Epithelial cell of proximal tubule (primary cell): ENCODE data around the gene SDK1. TPM values are rescaled to one million over a fixed set of nuclear protein-coding genes. Genes with fewer than 3 reads are reported as not detected.
"Not testable (repeated sequence)": the region's sequence is repeated elsewhere in the genome, so short reads cannot be mapped to it uniquely, and the experiment has no call there.

Source experiments
- DNase-seq: peaks from one replicate; pipeline ENCODE4 v3.0.0-alpha.2; 2011; ENCODE audit warnings: low read depth
- H3K4me3 ChIP-seq: 2 replicates; pipeline ENCODE4 v1.5.1; 2011; ENCODE audit warnings: low read depth, mild to moderate bottlenecking, low read length
- CTCF ChIP-seq: conservative IDR thresholded peaks from 2 replicates; pipeline ENCODE4 v1.5.1; 2012; ENCODE audit warnings: low read depth, mild to moderate bottlenecking, low read length
- total RNA-seq: library from RNA; depleted of rRNA; stranded (reverse); fragments of >200 nt; gene quantifications from 2 replicates; pipeline ENCODE4 v1.2.3, GENCODE V29; 2015

SDK1 gene
- total RNA-seq, 1 donor from 2014 or later: 0.75 TPM

- no peak for DNase-seq
- TF ChIP-seq CTCF: no peak
- no peak overlapping the region for H3K4me3 ChIP-seq
Observed at GRCh38 chr7:3579638-3580219, 278.7 kb downstream of the SDK1 start.

- DNase-seq, H3K4me3 ChIP-seq: not testable (repeated sequence)
Observed at GRCh38 chr7:3582145-3582544, 281.1 kb downstream of the SDK1 start.

- no peak for TF ChIP-seq CTCF
- no peak overlapping the region for H3K4me3 ChIP-seq
- DNase-seq: no peak
Observed at GRCh38 chr7:3585826-3586225, 284.8 kb downstream of the SDK1 start.

- no peak overlapping the region for H3K4me3 ChIP-seq
- DNase-seq: no peak
- TF ChIP-seq CTCF: no peak
Observed at GRCh38 chr7:3588341-3588740, 287.3 kb downstream of the SDK1 start.

- no peak for DNase-seq
- no peak overlapping the region for H3K4me3 ChIP-seq
- no peak for TF ChIP-seq CTCF
Observed at GRCh38 chr7:3589752-3590151, 288.7 kb downstream of the SDK1 start.

GRCh38 chr7:3591219-3591618 is 290.2 kb downstream of the SDK1 start:
- H3K4me3 ChIP-seq: no peak overlapping the region
- TF ChIP-seq CTCF: no peak
- no peak for DNase-seq

- DNase-seq: no peak
- no peak overlapping the region for H3K4me3 ChIP-seq
- TF ChIP-seq CTCF: no peak
Observed at GRCh38 chr7:3591944-3592343, 290.9 kb downstream of the SDK1 start.
